ENCODE results near the gene DYSF.

DYSF gene

GRCh38 chr2:71531522-71532047 lies 78.2 kb downstream of the DYSF start:
- Histone ChIP-seq H3K4me3 (ENCODE audit: low read length) (no peak overlapping the region), H3K36me3 (ENCODE audit: control insufficient read depth, low read length) (no peaks in the 10 kb centered on the region), H3F3A (ENCODE audit: control insufficient read depth, insufficient read depth) (no peaks in the 10 kb centered on the region), H3K9me3 (ENCODE audit: control insufficient read depth, insufficient read depth, low read length) (no peaks in the 10 kb centered on the region), H3K4me1 (ENCODE audit: control insufficient read depth, low read length) (no peaks in the 10 kb centered on the region), H3K27ac (ENCODE audit: low read depth, low read length) (no peak overlapping the region), H3K79me2 (ENCODE audit: control insufficient read depth, low read length) (no peaks in the 10 kb centered on the region), H3K27me3 (ENCODE audit: control insufficient read depth, low read length) (peaks cover 8% of the 10 kb centered on the region; the same call in 1 of the 2 replicates), H3K4me2 (ENCODE audit: low read length) (no peak overlapping the region), H4K20me1 (ENCODE audit: control insufficient read depth, insufficient read depth, low read depth, low read length) (no peaks in the 10 kb centered on the region), H3K9me2 (replicated peaks; ENCODE audit: control insufficient read depth, low read length) (no peaks in the 10 kb centered on the region)
- TF ChIP-seq EZH2phosphoT487 (IDR thresholded peaks at IDR 0.05; ENCODE audit: borderline replicate concordance, low read length) (no peak), CTCF (IDR thresholded peaks at IDR 0.05; ENCODE audit: low read depth, low read length, poor library complexity, severe bottlenecking) (no peak)

- Histone ChIP-seq H3K27ac (ENCODE audit: low read depth, low read length) (no peak overlapping the region), H3K4me2 (ENCODE audit: low read length) (no peak overlapping the region)
- TF ChIP-seq EZH2phosphoT487 (IDR thresholded peaks at IDR 0.05; ENCODE audit: borderline replicate concordance, low read length): no peak
- no peak for TF ChIP-seq CTCF (IDR thresholded peaks at IDR 0.05; ENCODE audit: low read depth, low read length, poor library complexity, severe bottlenecking)
Observed at GRCh38 chr2:71532327-71532726, 79.0 kb downstream of the DYSF start.

GRCh38 chr2:71534201-71534600 lies 80.8 kb downstream of the DYSF start:
- H3K79me2 ChIP-seq (ENCODE audit: control insufficient read depth, low read length): no peaks in the 10 kb centered on the region
- no peaks in the 10 kb centered on the region for H3F3A ChIP-seq (ENCODE audit: control insufficient read depth, insufficient read depth)
- 0 out of 2 replicates have a peak, but pooled peaks cover 2% of the 10 kb centered on the region for H3K27me3 ChIP-seq (ENCODE audit: control insufficient read depth, low read length)
- H3K4me3 ChIP-seq (ENCODE audit: low read length): no peak overlapping the region
- H3K4me1 ChIP-seq (ENCODE audit: control insufficient read depth, low read length): no peaks in the 10 kb centered on the region
- H4K20me1 ChIP-seq (ENCODE audit: control insufficient read depth, insufficient read depth, low read depth, low read length): no peaks in the 10 kb centered on the region
- H3K27ac ChIP-seq (ENCODE audit: low read depth, low read length): no peak overlapping the region
- no peaks in the 10 kb centered on the region for H3K9me3 ChIP-seq (ENCODE audit: control insufficient read depth, insufficient read depth, low read length)
- no peak overlapping the region for H3K4me2 ChIP-seq (ENCODE audit: low read length)
- TF ChIP-seq CTCF (IDR thresholded peaks at IDR 0.05; ENCODE audit: low read depth, low read length, poor library complexity, severe bottlenecking): no peak
- TF ChIP-seq EZH2phosphoT487 (IDR thresholded peaks at IDR 0.05; ENCODE audit: borderline replicate concordance, low read length): no peak
- H3K36me3 ChIP-seq (ENCODE audit: control insufficient read depth, low read length): no peaks in the 10 kb centered on the region
- no peaks in the 10 kb centered on the region for H3K9me2 ChIP-seq (replicated peaks; ENCODE audit: control insufficient read depth, low read length)

More at GRCh38 chr2:71532327-71532726, 79.0 kb downstream of the DYSF start:
- H3K79me2 ChIP-seq (ENCODE audit: control insufficient read depth, low read length): no peaks in the 10 kb centered on the region
- no peaks in the 10 kb centered on the region for H3K9me2 ChIP-seq (replicated peaks; ENCODE audit: control insufficient read depth, low read length)
- H3K27me3 ChIP-seq (ENCODE audit: control insufficient read depth, low read length): 0 out of 2 replicates have a peak, but pooled peaks cover 3% of the 10 kb centered on the region
- no peaks in the 10 kb centered on the region for H3F3A ChIP-seq (ENCODE audit: control insufficient read depth, insufficient read depth)
- H3K4me1 ChIP-seq (ENCODE audit: control insufficient read depth, low read length): no peaks in the 10 kb centered on the region
- H3K4me3 ChIP-seq (ENCODE audit: low read length): no peak overlapping the region
- H3K9me3 ChIP-seq (ENCODE audit: control insufficient read depth, insufficient read depth, low read length): no peaks in the 10 kb centered on the region
- H4K20me1 ChIP-seq (ENCODE audit: control insufficient read depth, insufficient read depth, low read depth, low read length): no peaks in the 10 kb centered on the region
- no peaks in the 10 kb centered on the region for H3K36me3 ChIP-seq (ENCODE audit: control insufficient read depth, low read length)
